ENCODE results near the gene WDFY4. TPM values are rescaled to one million over a fixed set of nuclear protein-coding genes. Genes with fewer than 3 reads are reported as not detected.

WDFY4 gene
- total RNA-seq, 1 donor from 2014 or later, result not detected

DNA sequence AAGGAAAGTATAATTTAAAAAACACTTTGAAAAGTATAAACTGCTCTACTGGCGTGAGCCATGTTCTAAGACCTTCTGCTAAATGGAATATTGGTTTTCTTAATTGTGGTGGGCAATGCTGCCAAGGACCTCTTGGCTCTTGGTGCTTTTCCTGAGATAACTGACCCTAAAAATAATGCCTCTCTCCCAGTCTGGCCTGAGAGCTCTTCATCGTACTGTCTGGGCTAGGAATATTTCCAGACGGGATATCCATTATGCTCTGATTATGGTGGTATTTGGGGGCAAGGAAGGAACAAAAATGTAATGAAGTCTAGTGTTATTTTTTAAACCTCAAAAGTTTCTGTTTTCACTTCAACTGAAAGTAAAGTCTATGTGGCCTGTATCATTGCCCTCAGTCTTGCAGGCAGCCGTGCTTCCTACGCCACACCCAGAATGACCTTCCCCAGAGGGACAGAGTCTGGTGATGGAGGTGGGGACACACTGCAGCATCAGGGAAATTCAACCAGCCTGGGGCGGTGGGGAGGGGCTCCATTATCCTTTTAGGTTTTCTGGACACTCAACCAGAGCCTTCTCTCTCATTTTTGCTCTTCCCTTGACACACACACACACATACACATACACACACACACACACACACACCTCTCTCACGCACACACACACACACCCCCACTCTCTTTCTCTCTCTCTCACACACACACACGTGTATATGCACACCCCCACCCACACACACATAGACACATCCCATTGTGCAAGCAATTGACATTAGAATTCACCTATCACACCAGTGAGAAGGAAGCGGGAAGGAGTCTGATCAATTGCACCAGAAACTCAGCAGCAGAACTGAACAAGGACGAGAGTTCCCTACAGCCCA is 155.4 kb downstream of the WDFY4 start:
- no peak for DNase-seq (ENCODE audit: extremely low spot score, unreplicated experiment)
- Mint-ChIP-seq H3K4me3 (ENCODE audit: unreplicated experiment) (no peak overlapping the region), H3K27ac (ENCODE audit: unreplicated experiment) (no peak overlapping the region), H3K4me1 (ENCODE audit: unreplicated experiment) (no peaks in the 10 kb centered on the region), H3K9me3 (ENCODE audit: unreplicated experiment) (no peaks in the 10 kb centered on the region), H3K27me3 (ENCODE audit: unreplicated experiment) (no peaks in the 10 kb centered on the region), H3K36me3 (ENCODE audit: unreplicated experiment) (no peaks in the 10 kb centered on the region)
- TF ChIP-seq, protein P1, sequence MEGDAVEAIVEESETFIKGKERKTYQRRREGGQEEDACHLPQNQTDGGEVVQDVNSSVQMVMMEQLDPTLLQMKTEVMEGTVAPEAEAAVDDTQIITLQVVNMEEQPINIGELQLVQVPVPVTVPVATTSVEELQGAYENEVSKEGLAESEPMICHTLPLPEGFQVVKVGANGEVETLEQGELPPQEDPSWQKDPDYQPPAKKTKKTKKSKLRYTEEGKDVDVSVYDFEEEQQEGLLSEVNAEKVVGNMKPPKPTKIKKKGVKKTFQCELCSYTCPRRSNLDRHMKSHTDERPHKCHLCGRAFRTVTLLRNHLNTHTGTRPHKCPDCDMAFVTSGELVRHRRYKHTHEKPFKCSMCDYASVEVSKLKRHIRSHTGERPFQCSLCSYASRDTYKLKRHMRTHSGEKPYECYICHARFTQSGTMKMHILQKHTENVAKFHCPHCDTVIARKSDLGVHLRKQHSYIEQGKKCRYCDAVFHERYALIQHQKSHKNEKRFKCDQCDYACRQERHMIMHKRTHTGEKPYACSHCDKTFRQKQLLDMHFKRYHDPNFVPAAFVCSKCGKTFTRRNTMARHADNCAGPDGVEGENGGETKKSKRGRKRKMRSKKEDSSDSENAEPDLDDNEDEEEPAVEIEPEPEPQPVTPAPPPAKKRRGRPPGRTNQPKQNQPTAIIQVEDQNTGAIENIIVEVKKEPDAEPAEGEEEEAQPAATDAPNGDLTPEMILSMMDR (IDR thresholded peaks at IDR 0.05), result no peak

- H3K36me3 Mint-ChIP-seq (ENCODE audit: unreplicated experiment), result no peaks in the 10 kb centered on the region
- no peak for DNase-seq (ENCODE audit: extremely low spot score, unreplicated experiment)
- no peak overlapping the region for H3K4me3 Mint-ChIP-seq (ENCODE audit: unreplicated experiment)
- no peaks in the 10 kb centered on the region for H3K9me3 Mint-ChIP-seq (ENCODE audit: unreplicated experiment)
- H3K4me1 Mint-ChIP-seq (ENCODE audit: unreplicated experiment), result no peaks in the 10 kb centered on the region
- no peak overlapping the region for H3K27ac Mint-ChIP-seq (ENCODE audit: unreplicated experiment)
- no peaks in the 10 kb centered on the region for H3K27me3 Mint-ChIP-seq (ENCODE audit: unreplicated experiment)
- TF ChIP-seq, protein P1 (IDR thresholded peaks at IDR 0.05), result no peak
Observed at GRCh38 chr10:48842231-48842630, 157.6 kb downstream of the WDFY4 start.

- no peak for DNase-seq (ENCODE audit: extremely low spot score, unreplicated experiment)
- TF ChIP-seq, protein P1 (IDR thresholded peaks at IDR 0.05), result no peak
- Mint-ChIP-seq H3K9me3 (ENCODE audit: unreplicated experiment) (no peaks in the 10 kb centered on the region), H3K36me3 (ENCODE audit: unreplicated experiment) (no peaks in the 10 kb centered on the region), H3K27me3 (ENCODE audit: unreplicated experiment) (no peaks in the 10 kb centered on the region), H3K4me3 (ENCODE audit: unreplicated experiment) (no peak overlapping the region), H3K27ac (ENCODE audit: unreplicated experiment) (no peak overlapping the region), H3K4me1 (ENCODE audit: unreplicated experiment) (no peaks in the 10 kb centered on the region)
Observed at GRCh38 chr10:48843198-48843597, 158.5 kb downstream of the WDFY4 start.

DNA sequence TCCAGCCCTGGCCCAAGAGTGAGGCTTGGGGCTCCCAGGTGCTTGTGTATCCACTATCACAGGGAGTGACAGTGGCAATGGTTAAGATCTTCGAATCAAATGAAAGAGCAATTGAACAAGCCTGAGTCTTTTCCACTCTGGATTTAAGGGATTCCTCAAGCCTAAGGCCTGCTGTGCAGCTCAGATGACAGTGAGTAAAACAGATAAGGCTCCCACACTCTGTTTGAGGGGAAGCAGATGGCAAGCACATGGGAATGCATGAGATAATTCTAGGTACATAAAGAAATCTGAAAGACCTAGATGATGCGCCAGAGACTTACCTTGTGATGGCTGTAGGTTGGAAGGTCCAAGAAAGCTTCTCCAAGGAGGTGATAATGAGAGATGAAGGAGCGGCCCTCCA is 159.9 kb downstream of the WDFY4 start:
- Mint-ChIP-seq H3K4me3 (ENCODE audit: unreplicated experiment) (no peak overlapping the region), H3K27ac (ENCODE audit: unreplicated experiment) (no peak overlapping the region), H3K27me3 (ENCODE audit: unreplicated experiment) (no peaks in the 10 kb centered on the region), H3K9me3 (ENCODE audit: unreplicated experiment) (no peaks in the 10 kb centered on the region), H3K36me3 (ENCODE audit: unreplicated experiment) (no peaks in the 10 kb centered on the region), H3K4me1 (ENCODE audit: unreplicated experiment) (no peaks in the 10 kb centered on the region)
- DNase-seq (ENCODE audit: extremely low spot score, unreplicated experiment), result no peak
- TF ChIP-seq, protein P1 (IDR thresholded peaks at IDR 0.05), result no peak

- no peaks in the 10 kb centered on the region for H3K4me1 Mint-ChIP-seq (ENCODE audit: unreplicated experiment)
- no peaks in the 10 kb centered on the region for H3K27me3 Mint-ChIP-seq (ENCODE audit: unreplicated experiment)
- no peak for DNase-seq (ENCODE audit: extremely low spot score, unreplicated experiment)
- TF ChIP-seq, protein P1 (IDR thresholded peaks at IDR 0.05), result no peak
- H3K27ac Mint-ChIP-seq (ENCODE audit: unreplicated experiment), result no peak overlapping the region
- H3K4me3 Mint-ChIP-seq (ENCODE audit: unreplicated experiment), result no peak overlapping the region
- H3K36me3 Mint-ChIP-seq (ENCODE audit: unreplicated experiment), result no peaks in the 10 kb centered on the region
- H3K9me3 Mint-ChIP-seq (ENCODE audit: unreplicated experiment), result no peaks in the 10 kb centered on the region
Observed at GRCh38 chr10:48845512-48845911, 160.8 kb downstream of the WDFY4 start.
